Measurements from ENCODE around the gene GPR68.
"Not testable (repeated sequence)": the region's sequence is repeated elsewhere in the genome, so short reads cannot be mapped to it uniquely, and the experiment has no call there.

GPR68 gene

GRCh38 chr14:91246051-91246852 is 1.7 kb upstream of the GPR68 start:
- no peak for DNase-seq (ENCODE audit: low read depth)
- no peak overlapping the region for H3K4me3 ChIP-seq (ENCODE audit: control insufficient read depth, low read depth, low read length)
- TF ChIP-seq CTCF (conservative IDR thresholded peaks at IDR 0.05; ENCODE audit: control insufficient read depth, insufficient read depth, low read depth, low read length): no peak

GRCh38 chr14:91245616-91246015 is 1.1 kb upstream of the GPR68 start:
- DNase-seq (ENCODE audit: low read depth); H3K4me3 ChIP-seq (ENCODE audit: control insufficient read depth, low read depth, low read length): not testable (repeated sequence)

GRCh38 chr14:91245029-91245428 is 525 bp upstream of the GPR68 start:
- no peak for TF ChIP-seq CTCF (conservative IDR thresholded peaks at IDR 0.05; ENCODE audit: control insufficient read depth, insufficient read depth, low read depth, low read length)
- no peak for DNase-seq (ENCODE audit: low read depth)
- H3K4me3 ChIP-seq (ENCODE audit: control insufficient read depth, low read depth, low read length): no peak overlapping the region

GRCh38 chr14:91243074-91243471 is 1.4 kb downstream of the GPR68 start:
- no peak for TF ChIP-seq CTCF (conservative IDR thresholded peaks at IDR 0.05; ENCODE audit: control insufficient read depth, insufficient read depth, low read depth, low read length)
- no peak for DNase-seq (ENCODE audit: low read depth)
- H3K4me3 ChIP-seq (ENCODE audit: control insufficient read depth, low read depth, low read length): no peak overlapping the region

GRCh38 chr14:91242635-91243034 is 1.9 kb downstream of the GPR68 start:
- DNase-seq (ENCODE audit: low read depth): no peak
- TF ChIP-seq CTCF (conservative IDR thresholded peaks at IDR 0.05; ENCODE audit: control insufficient read depth, insufficient read depth, low read depth, low read length): no peak
- no peak overlapping the region for H3K4me3 ChIP-seq (ENCODE audit: control insufficient read depth, low read depth, low read length)

- no peak overlapping the region for H3K4me3 ChIP-seq (ENCODE audit: control insufficient read depth, low read depth, low read length)
- DNase-seq (ENCODE audit: low read depth): no peak
- TF ChIP-seq CTCF (conservative IDR thresholded peaks at IDR 0.05; ENCODE audit: control insufficient read depth, insufficient read depth, low read depth, low read length): no peak
Observed at GRCh38 chr14:91241863-91242262, 2.6 kb downstream of the GPR68 start.

GRCh38 chr14:91238661-91239060 is 5.8 kb downstream of the GPR68 start:
- no peak for TF ChIP-seq CTCF (conservative IDR thresholded peaks at IDR 0.05; ENCODE audit: control insufficient read depth, insufficient read depth, low read depth, low read length)
- no peak overlapping the region for H3K4me3 ChIP-seq (ENCODE audit: control insufficient read depth, low read depth, low read length)
- DNase-seq (ENCODE audit: low read depth): no peak
